ENCODE data around the gene STAG2.
"Not testable (repeated sequence)": the region's sequence is repeated elsewhere in the genome, so short reads cannot be mapped to it uniquely, and the experiment has no call there.

Gene STAG2

GRCh38 chrX:124030520-124030919 is 69.0 kb downstream of the STAG2 start:
- in situ Hi-C loops (cut with HindIII; ENCODE audit: low sequenced_read_pairs), result no loop called here

DNA sequence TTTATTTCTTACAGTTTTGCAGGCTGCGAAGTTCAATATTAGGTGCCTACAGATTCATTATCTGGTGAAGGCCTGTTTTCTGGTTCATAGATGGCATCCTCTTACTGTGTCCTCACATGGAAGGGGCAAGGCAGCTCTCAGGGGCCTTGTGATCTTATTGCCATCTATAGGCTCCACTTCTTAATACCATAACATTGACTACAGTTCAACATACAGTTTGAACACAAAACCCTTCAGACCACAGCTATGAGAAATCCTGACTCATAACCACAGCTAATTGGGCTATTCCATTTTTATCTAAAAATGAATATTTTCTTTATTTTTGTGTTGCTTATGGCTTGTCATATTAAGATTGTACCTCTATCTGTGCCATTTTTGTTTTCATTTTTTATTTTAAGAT is 72.3 kb downstream of the STAG2 start:
- in situ Hi-C loops (cut with HindIII; ENCODE audit: low sequenced_read_pairs), result no loop called here

GRCh38 chrX:124035657-124036056 is 74.2 kb downstream of the STAG2 start:
- in situ Hi-C loops (cut with HindIII; ENCODE audit: low sequenced_read_pairs), result no loop called here

GRCh38 chrX:124042042-124042441 is 80.5 kb downstream of the STAG2 start:
- in situ Hi-C loops (cut with HindIII; ENCODE audit: low sequenced_read_pairs), result no loop called here

GRCh38 chrX:124045109-124045508 is 83.6 kb downstream of the STAG2 start:
- in situ Hi-C loops (cut with HindIII; ENCODE audit: low sequenced_read_pairs), result no loop called here

- in situ Hi-C loops (cut with HindIII; ENCODE audit: low sequenced_read_pairs), result not testable (repeated sequence)
These were observed 122.9 kb downstream of the STAG2 start for GRCh38 chrX:124084417-124084816.

DNA sequence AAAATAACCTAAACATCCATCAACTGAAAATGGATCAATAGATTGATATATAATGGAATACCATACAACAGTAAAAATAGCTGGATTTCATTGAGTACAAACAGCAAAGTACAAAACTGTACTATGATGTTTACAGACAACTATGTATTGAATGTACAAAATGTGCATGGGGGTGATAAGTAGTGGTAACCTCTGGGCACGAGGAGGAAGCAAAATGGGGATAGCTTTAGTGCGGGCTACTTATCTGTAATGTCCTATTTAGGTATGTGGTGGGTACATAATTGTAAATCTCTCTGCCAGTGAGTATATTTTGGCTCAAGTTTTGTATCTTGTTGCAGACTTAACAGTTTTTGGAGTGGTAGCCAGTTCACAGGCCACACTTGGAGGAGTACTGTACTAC is 123.6 kb downstream of the STAG2 start:
- in situ Hi-C loops (cut with HindIII; ENCODE audit: low sequenced_read_pairs), result no loop called here

DNA sequence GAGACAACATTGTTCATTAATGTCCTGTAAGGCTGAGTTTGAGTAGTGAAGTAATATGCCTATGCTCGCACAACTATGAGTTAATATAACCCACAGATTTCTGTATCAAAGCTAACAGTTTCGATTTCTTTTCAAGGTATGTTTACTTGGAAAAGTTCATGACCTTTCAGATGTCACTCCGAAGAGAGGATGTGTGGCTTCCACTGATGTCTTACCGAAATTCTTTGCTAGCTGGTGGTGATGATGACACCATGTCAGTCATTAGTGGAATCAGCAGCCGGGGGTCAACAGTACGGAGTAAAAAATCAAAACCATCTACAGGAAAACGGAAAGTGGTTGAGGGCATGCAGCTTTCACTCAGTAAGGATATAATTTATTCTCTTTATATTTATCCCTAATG is 124.9 kb downstream of the STAG2 start:
- in situ Hi-C loops (cut with HindIII; ENCODE audit: low sequenced_read_pairs), result no loop called here

DNA sequence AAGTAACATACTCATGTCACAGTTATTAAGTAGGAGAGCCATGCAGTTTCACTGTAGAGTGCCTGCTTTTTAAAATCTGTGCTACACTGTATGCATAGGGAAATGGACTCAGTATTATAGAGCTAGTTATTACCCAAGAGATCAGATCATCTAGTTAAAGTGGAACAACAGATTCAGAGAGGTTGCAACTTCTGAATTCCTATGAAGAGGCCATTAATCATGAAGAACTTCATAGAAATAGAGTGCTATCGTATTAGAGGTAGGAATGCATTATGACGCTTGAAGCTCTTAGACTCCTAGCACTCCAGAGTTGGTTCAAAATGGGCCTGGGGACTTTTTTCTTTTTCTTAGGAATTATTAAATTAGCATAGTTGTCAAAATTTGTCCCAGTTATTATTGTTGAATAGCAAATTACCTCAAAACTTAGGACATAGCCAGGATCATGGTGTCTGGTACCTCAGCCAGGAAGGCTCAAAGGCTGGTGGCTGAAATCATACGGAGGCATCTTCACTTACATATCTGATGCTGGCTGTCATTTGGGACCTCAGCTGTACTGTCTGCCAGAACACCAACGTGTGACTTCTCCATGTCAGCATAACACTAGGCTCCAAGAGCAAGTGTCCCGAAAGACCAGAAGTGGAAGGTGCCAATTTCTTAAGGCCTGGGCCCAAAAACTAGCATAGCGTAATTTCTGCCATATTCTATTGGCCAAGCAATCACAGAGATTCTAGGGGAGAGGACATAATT is 125.7 kb downstream of the STAG2 start:
- in situ Hi-C loops (cut with HindIII; ENCODE audit: low sequenced_read_pairs), result no loop called here

- in situ Hi-C loops (cut with HindIII; ENCODE audit: low sequenced_read_pairs), result loop anchor here (5.0 kb wide), 1 partner anchor 101 kb away; no protein-coding TSS in a partner anchor
These were observed 131.7 kb downstream of the STAG2 start for GRCh38 chrX:124093222-124093621.

DNA sequence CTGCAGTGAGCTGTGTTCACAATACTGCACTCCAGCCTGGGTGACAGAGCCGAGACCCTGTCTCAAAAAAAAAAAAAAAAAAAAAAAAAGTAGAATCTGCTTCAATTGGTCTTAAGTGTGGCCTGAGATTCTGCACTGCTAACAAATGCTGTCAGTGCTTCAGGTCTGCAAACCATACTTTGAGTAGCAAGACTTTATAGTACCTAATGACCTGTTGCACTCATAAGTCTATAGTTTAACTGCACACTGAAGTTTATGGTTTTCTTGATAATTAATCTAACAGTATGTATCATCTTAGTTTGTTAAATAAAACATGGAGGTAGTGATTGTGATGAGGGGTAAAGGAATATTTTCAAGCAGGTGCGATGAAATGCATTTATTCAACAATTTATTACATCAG is 135.6 kb downstream of the STAG2 start:
- in situ Hi-C loops (cut with HindIII; ENCODE audit: low sequenced_read_pairs), result no loop called here

DNA sequence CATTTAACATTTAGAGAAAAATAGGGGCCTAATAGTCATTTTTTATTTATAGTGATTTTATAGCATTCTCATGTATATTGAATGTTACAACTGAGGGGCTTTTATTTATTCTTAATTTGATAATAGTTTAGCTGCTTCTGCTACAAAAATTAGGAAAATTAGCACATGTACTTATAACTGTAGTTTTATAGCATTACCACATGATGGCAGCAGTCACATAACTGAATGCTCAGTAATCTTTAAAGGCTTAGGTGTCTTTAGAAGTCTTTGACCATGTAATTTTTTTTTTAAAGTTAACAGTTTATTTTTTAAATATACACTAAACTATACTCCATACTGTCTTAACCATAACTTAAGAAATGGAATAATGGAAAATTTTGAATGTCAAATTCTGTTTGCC is 136.6 kb downstream of the STAG2 start:
- in situ Hi-C loops (cut with HindIII; ENCODE audit: low sequenced_read_pairs), result no loop called here

GRCh38 chrX:124103966-124104365 is 142.5 kb downstream of the STAG2 start:
- in situ Hi-C loops (cut with HindIII; ENCODE audit: low sequenced_read_pairs), result no loop called here

DNA sequence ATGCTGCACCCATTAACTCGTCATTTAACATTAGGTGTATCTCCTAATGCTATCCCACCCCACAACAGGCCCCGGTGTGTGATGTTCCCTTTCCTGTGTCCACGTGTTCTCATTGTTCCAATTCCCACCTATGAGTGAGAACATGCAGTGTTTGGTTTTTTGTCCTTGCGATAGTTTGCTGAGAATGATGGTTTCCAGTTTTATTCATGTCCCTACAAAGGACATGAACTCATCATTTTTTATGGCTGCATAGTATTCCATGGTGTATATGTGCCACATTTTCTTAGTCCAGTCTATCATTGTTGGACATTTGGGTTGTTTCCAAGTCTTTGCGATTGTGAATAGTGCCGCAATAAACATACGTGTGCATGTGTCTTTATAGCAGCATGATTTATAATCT is 143.0 kb downstream of the STAG2 start:
- in situ Hi-C loops (cut with HindIII; ENCODE audit: low sequenced_read_pairs), result not testable (repeated sequence)

GRCh38 chrX:124113621-124114600 is 152.4 kb downstream of the STAG2 start:
- in situ Hi-C loops (cut with HindIII; ENCODE audit: low sequenced_read_pairs), result no loop called here

GRCh38 chrX:124117325-124117724 is 155.8 kb downstream of the STAG2 start:
- in situ Hi-C loops (cut with HindIII; ENCODE audit: low sequenced_read_pairs), result no loop called here

GRCh38 chrX:124125471-124125870 is 164.0 kb downstream of the STAG2 start:
- in situ Hi-C loops (cut with HindIII; ENCODE audit: low sequenced_read_pairs), result no loop called here

GRCh38 chrX:124127496-124127895 is 166.0 kb downstream of the STAG2 start:
- in situ Hi-C loops (cut with HindIII; ENCODE audit: low sequenced_read_pairs), result no loop called here

DNA sequence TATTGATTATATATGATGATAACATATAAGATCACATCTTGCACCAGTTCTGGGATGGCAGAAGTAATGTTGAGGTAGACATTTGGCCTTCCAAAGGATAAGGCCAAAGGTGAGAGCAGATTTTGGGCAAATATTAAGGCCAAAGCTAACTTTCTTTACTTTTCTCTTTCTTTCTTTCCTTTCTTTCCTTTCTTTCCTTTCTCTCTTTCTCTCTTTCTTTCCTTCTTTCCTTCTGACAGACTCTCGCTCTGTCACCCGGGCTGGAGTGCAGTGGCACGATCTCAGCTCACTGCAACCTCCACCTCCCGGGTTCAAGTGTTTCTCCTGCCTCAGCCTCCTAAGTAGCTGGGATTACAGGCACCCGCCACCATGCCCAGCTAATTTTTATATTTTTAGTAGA is 170.9 kb downstream of the STAG2 start:
- in situ Hi-C loops (cut with HindIII; ENCODE audit: low sequenced_read_pairs), result not testable (repeated sequence)

GRCh38 chrX:124145749-124146148 is 184.2 kb downstream of the STAG2 start:
- in situ Hi-C loops (cut with HindIII; ENCODE audit: low sequenced_read_pairs), result no loop called here

DNA sequence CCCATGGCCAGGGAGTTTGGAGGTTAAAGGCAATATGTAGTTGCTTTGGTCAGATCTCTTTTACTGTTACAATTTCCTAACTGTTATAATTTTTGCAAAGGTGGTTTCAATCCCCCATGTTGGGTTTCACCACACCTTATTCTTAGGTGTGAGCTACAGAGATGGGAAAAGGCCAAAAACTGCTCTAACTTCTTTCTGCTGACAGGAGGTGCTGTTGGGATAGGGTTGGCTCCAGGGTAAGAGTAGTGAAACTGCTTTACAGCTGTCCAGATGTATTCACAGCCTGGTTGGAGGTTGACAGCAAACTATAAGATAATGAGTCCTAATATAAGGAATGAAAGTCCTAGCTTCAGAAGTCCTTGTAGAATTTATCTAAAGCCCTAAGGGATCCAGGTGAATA is 189.7 kb downstream of the STAG2 start:
- in situ Hi-C loops (cut with HindIII; ENCODE audit: low sequenced_read_pairs), result no loop called here

All from endothelial cell of hepatic sinusoid (primary cell).